Lower leg skin (tissue), 4 donors: ENCODE measurements around the gene GAREM2. TPM values are rescaled to one million over a fixed set of nuclear protein-coding genes. Genes with fewer than 3 reads are reported as not detected.

Source experiments
- DNase-seq, 2 donors: peaks; one replicate each; pipeline ENCODE4 v3.0.0-alpha.2; 2019; ENCODE audit warnings: low spot score in 2 of 2
- H3K4me3 ChIP-seq: fragments of 200-600 bp; sonication (generic); 2 replicates; pipeline ENCODE4 v1.5.1; 2017; ENCODE audit warnings: mild to moderate bottlenecking, low read depth; ENCODE audit not compliant: poor library complexity, severe bottlenecking
- CTCF ChIP-seq, 3 donors: fragments of 450-650 bp; IDR thresholded peaks; one replicate each; pipeline ENCODE4 v1.5.1; 2016; ENCODE audit warnings: antibody characterized with exemption in 3 of 3, mild to moderate bottlenecking in 3 of 3, moderate library complexity in 2 of 3
- POLR2A ChIP-seq, 2 donors: fragments of 450-650 bp; IDR thresholded peaks; one replicate each; pipeline ENCODE4 v1.6.1; 2016 to 2017; ENCODE audit warnings: antibody characterized with exemption in 2 of 2, mild to moderate bottlenecking in 1 of 2, moderate library complexity in 1 of 2
- WGBS, 2 donors: methylation state at CpG; one replicate each; pipeline ENCODE4 v1.1.5; 2018; 5-methylcytosine and 5-hydroxymethylcytosine counted together
- intact Hi-C: fragments of 100-400 bp; cut with DNase I; formaldehyde crosslinking; loops from one replicate; pipeline ENCODE4 v1.15.0; 2023; ENCODE audit warnings: low total_unique reads
- total RNA-seq, 4 donors: library from RNA; depleted of rRNA; stranded (reverse); fragments of >200 nt; gene quantifications; one replicate each; pipeline ENCODE4 v1.1.0, GENCODE V29; 2016

GAREM2 gene
- total RNA-seq, 4 donors from 2014 or later, result 0.04 to 0.95 (median 0.45) TPM

- WGBS, 2 donors, result 37 to 45% methylated on average over 2 of the region's 2 CpGs
- no peak for DNase-seq
- H3K4me3 ChIP-seq, result no peak overlapping the region
- TF ChIP-seq POLR2A (IDR thresholded peaks at IDR 0.05), result no peak
- TF ChIP-seq CTCF (IDR thresholded peaks at IDR 0.05), result no peak
- intact Hi-C loops, result loop anchor here (10.0 kb wide), 1 partner anchor 164 kb away; the partner anchor contains the start of gene KIF3C
Observed at GRCh38 chr2:26148501-26148900, 24.4 kb upstream of the GAREM2 start.

- H3K4me3 ChIP-seq, result no peak overlapping the region
- intact Hi-C loops, result no loop called here
- no peak for DNase-seq
- TF ChIP-seq CTCF (IDR thresholded peaks at IDR 0.05), result no peak
- TF ChIP-seq POLR2A (IDR thresholded peaks at IDR 0.05), result no peak
- 80 to 81% methylated on average over 12 of the region's 12 CpGs for WGBS, 2 donors
Observed at GRCh38 chr2:26150243-26150642, 22.6 kb upstream of the GAREM2 start.

- no peak overlapping the region for H3K4me3 ChIP-seq
- 94 to 97% methylated on average over 5 of the region's 5 CpGs for WGBS, 2 donors
- intact Hi-C loops, result no loop called here
- DNase-seq, result peak in 1 of 2 donors; percentile 1
- TF ChIP-seq CTCF (IDR thresholded peaks at IDR 0.05) (no peak), POLR2A (IDR thresholded peaks at IDR 0.05) (no peak)
Observed at GRCh38 chr2:26157580-26157979, 15.3 kb upstream of the GAREM2 start.

GRCh38 chr2:26161926-26162325 lies 11.0 kb upstream of the GAREM2 start:
- no peak for TF ChIP-seq CTCF (IDR thresholded peaks at IDR 0.05)
- no peak for TF ChIP-seq POLR2A (IDR thresholded peaks at IDR 0.05)
- H3K4me3 ChIP-seq, result no peak overlapping the region
- WGBS, 2 donors, result 87 to 95% methylated on average over 7 of the region's 7 CpGs
- DNase-seq, result peak; percentile 7 to 46
- intact Hi-C loops, result no loop called here

- intact Hi-C loops, result no loop called here
- H3K4me3 ChIP-seq, result no peak overlapping the region
- WGBS, 2 donors, result 91 to 93% methylated on average over 10 of the region's 10 CpGs
- no peak for TF ChIP-seq POLR2A (IDR thresholded peaks at IDR 0.05)
- TF ChIP-seq CTCF (IDR thresholded peaks at IDR 0.05), result no peak
- DNase-seq, result peak in 1 of 2 donors; percentile 53
Observed at GRCh38 chr2:26162963-26163362, 9.9 kb upstream of the GAREM2 start.

GRCh38 chr2:26164231-26164630 lies 8.7 kb upstream of the GAREM2 start:
- no peak for TF ChIP-seq CTCF (IDR thresholded peaks at IDR 0.05)
- TF ChIP-seq POLR2A (IDR thresholded peaks at IDR 0.05), result no peak
- no peak overlapping the region for H3K4me3 ChIP-seq
- intact Hi-C loops, result no loop called here
- WGBS, 2 donors, result 58 to 72% methylated on average over 1 of the region's 1 CpG
- DNase-seq, result peak in 1 of 2 donors; percentile 18
